H9 (cell line): Measurements from ENCODE around the gene CNDP1. TPM values are rescaled to one million over a fixed set of nuclear protein-coding genes. Genes with fewer than 3 reads are reported as not detected.

Experiments
- DNase-seq: peaks from one replicate; pipeline ENCODE4 v3.0.0-alpha.2; 2017
- H2AFZ ChIP-seq: one replicate; pipeline ENCODE4 v1.6.1; 2013; ENCODE audit warnings: mild to moderate bottlenecking, low read length, control low read depth, moderate library complexity
- H2AK5ac ChIP-seq: 2 replicates; pipeline ENCODE4 v1.6.1; 2013; ENCODE audit warnings: low read length, control low read depth, mixed read lengths; ENCODE audit not compliant: insufficient read length
- H2BK120ac ChIP-seq: one replicate; pipeline ENCODE4 v1.6.1; 2013; ENCODE audit warnings: low read depth, mild to moderate bottlenecking, low read length, control low read depth, inconsistent platforms; ENCODE audit not compliant: poor library complexity, severe bottlenecking
- H2BK12ac ChIP-seq: 2 replicates; pipeline ENCODE4 v1.6.1; 2013; ENCODE audit warnings: low read length, control low read depth, mixed read lengths, low read depth; ENCODE audit not compliant: insufficient read length
- H2BK15ac ChIP-seq: 2 replicates; pipeline ENCODE4 v1.6.1; 2013; ENCODE audit warnings: low read depth, low read length, control low read depth
- H2BK20ac ChIP-seq: one replicate; pipeline ENCODE4 v1.6.1; 2013; ENCODE audit warnings: low read depth, mild to moderate bottlenecking, low read length, control low read depth, inconsistent platforms; ENCODE audit not compliant: poor library complexity, severe bottlenecking
- H2BK5ac ChIP-seq: 2 replicates; pipeline ENCODE4 v1.6.1; 2013; ENCODE audit warnings: low read length, control low read depth, mixed read lengths; ENCODE audit not compliant: insufficient read length
- H3K14ac ChIP-seq: 2 replicates; pipeline ENCODE4 v1.6.1; 2013; ENCODE audit warnings: low read length, control low read depth; ENCODE audit not compliant: insufficient read depth
- H3K18ac ChIP-seq: 2 replicates; pipeline ENCODE4 v1.6.1; 2013; ENCODE audit warnings: low read depth, mild to moderate bottlenecking, mixed read lengths, low read length, control low read depth; ENCODE audit not compliant: insufficient read length
- H3K23ac ChIP-seq: 2 replicates; pipeline ENCODE4 v1.6.1; 2013; ENCODE audit warnings: low read length, control low read depth, mixed read lengths, low read depth; ENCODE audit not compliant: insufficient read length
- H3K23me2 ChIP-seq: 2 replicates; pipeline ENCODE4 v1.6.1; 2013; ENCODE audit warnings: low read depth, mild to moderate bottlenecking, mixed read lengths, low read length, control low read depth; ENCODE audit not compliant: insufficient read length, poor library complexity, severe bottlenecking
- H3K27ac ChIP-seq: 2 replicates; pipeline ENCODE4 v1.5.1; 2013; ENCODE audit warnings: low read length, control low read depth, mixed read lengths, low read depth; ENCODE audit not compliant: insufficient read length
- H3K27me3 ChIP-seq: 2 replicates; pipeline ENCODE4 v1.6.1; 2013; ENCODE audit warnings: low read length, control low read depth, inconsistent platforms; ENCODE audit not compliant: insufficient read depth
- H3K4ac ChIP-seq: 2 replicates; pipeline ENCODE4 v1.6.1; 2013; ENCODE audit warnings: low read depth, mild to moderate bottlenecking, control low read depth, inconsistent platforms, low read length, moderate library complexity
- H3K4me1 ChIP-seq: 2 replicates; pipeline ENCODE4 v1.6.1; 2013; ENCODE audit warnings: low read length, control low read depth, inconsistent platforms; ENCODE audit not compliant: insufficient read depth
- H3K4me2 ChIP-seq: 2 replicates; pipeline ENCODE4 v1.6.1; 2013; ENCODE audit warnings: low read length, control low read depth, mixed read lengths; ENCODE audit not compliant: insufficient read length, insufficient read depth
- H3K56ac ChIP-seq: 2 replicates; pipeline ENCODE4 v1.6.1; 2013; ENCODE audit warnings: low read depth, mild to moderate bottlenecking, mixed read lengths, low read length, control low read depth; ENCODE audit not compliant: insufficient read length
- H3K79me1 ChIP-seq: 2 replicates; pipeline ENCODE4 v1.6.1; 2013; ENCODE audit warnings: low read depth, mild to moderate bottlenecking, moderate library complexity, low read length, control low read depth, inconsistent platforms; ENCODE audit not compliant: insufficient read depth, poor library complexity, severe bottlenecking
- H3K79me2 ChIP-seq: 2 replicates; pipeline ENCODE4 v1.6.1; 2013; ENCODE audit warnings: low read length, control low read depth, inconsistent platforms; ENCODE audit not compliant: insufficient read depth
- H3K9ac ChIP-seq: 2 replicates; pipeline ENCODE4 v1.6.1; 2013; ENCODE audit warnings: low read length, control low read depth, mixed read lengths; ENCODE audit not compliant: insufficient read length; ENCODE audit errors: extremely low read depth
- H3K9me3 ChIP-seq: one replicate; pipeline ENCODE4 v1.6.1; 2013; ENCODE audit warnings: low read depth, low read length, inconsistent platforms; ENCODE audit not compliant: control insufficient read depth
- H3T11ph ChIP-seq: one replicate; pipeline ENCODE4 v1.6.1; 2013; ENCODE audit warnings: mild to moderate bottlenecking, low read length, control low read depth, inconsistent platforms
- H4K20me1 ChIP-seq: one replicate; pipeline ENCODE4 v1.6.1; 2013; ENCODE audit not compliant: control insufficient read depth, insufficient read length, insufficient read depth
- H4K5ac ChIP-seq: 2 replicates; pipeline ENCODE4 v1.6.1; 2013; ENCODE audit warnings: low read depth, mild to moderate bottlenecking, mixed read lengths, low read length, control low read depth; ENCODE audit not compliant: insufficient read length
- H4K8ac ChIP-seq: replicated peaks from 2 replicates; pipeline ENCODE4 v1.6.1; 2013; ENCODE audit warnings: low read length, control low read depth, mixed read lengths, low read depth; ENCODE audit not compliant: insufficient read length
- H4K91ac ChIP-seq: 2 replicates; pipeline ENCODE4 v1.6.1; 2013; ENCODE audit warnings: low read depth, mild to moderate bottlenecking, moderate library complexity, mixed read lengths, low read length, control low read depth; ENCODE audit not compliant: insufficient read length
- H3K27ac Mint-ChIP-seq, 3 experiments: 2 replicates in 2 of 3; 3 replicates in 1 of 3; pipeline ENCODE4 v1.8.0; 2020 to 2021; ENCODE audit warnings: mixed read lengths in 3 of 3, mild to moderate bottlenecking in 1 of 3, moderate library complexity in 1 of 3
- H3K27me3 Mint-ChIP-seq: 2 replicates; pipeline ENCODE4 v1.8.0; 2021; ENCODE audit warnings: low read depth, mild to moderate bottlenecking, moderate library complexity, mixed read lengths
- H3K36me3 Mint-ChIP-seq, 3 experiments: 2 replicates in 2 of 3; 3 replicates in 1 of 3; pipeline ENCODE4 v1.8.0; 2020 to 2021; ENCODE audit warnings: low read depth in 3 of 3, mixed read lengths in 3 of 3; ENCODE audit not compliant: insufficient read depth in 1 of 3
- H3K4me1 Mint-ChIP-seq, 2 experiments: 2 replicates each; pipeline ENCODE4 v1.8.0; 2020; ENCODE audit warnings: mixed read lengths in 2 of 2
- H3K4me3 Mint-ChIP-seq, 2 experiments: 2 replicates in 1 of 2; 3 replicates in 1 of 2; pipeline ENCODE4 v1.8.0; 2020 to 2021; ENCODE audit warnings: mild to moderate bottlenecking in 2 of 2, mixed read lengths in 2 of 2, moderate library complexity in 1 of 2
- H3K9me3 Mint-ChIP-seq, 2 experiments: 2 replicates in 1 of 2; 3 replicates in 1 of 2; pipeline ENCODE4 v1.8.0; 2020; ENCODE audit warnings: mild to moderate bottlenecking in 2 of 2, mixed read lengths in 2 of 2, moderate library complexity in 1 of 2
- WGBS: extraction: QIAGEN DNeasy Blood & Tissue Kit; methylation state at CpG from one replicate; pipeline ENCODE4 v1.1.7; 2013; ENCODE audit warnings: missing lambda C conversion rate, low lambda C conversion rate, mixed read lengths; ENCODE audit not compliant: insufficient read length; ENCODE audit errors: extremely low coverage; 5-methylcytosine and 5-hydroxymethylcytosine counted together
- total RNA-seq: library from RNA; stranded (reverse); gene quantifications from 2 replicates; pipeline ENCODE4 v1.2.1, GENCODE V29; 2021
- TF ChIP-seq, protein P1 (sequence below): fragments of 200-600 bp; sonication (generic); conservative IDR thresholded peaks from 3 replicates; pipeline ENCODE4 v1.8.0; 2021; ENCODE audit warnings: antibody characterized with exemption, mild to moderate bottlenecking

The CNDP1 gene
- total RNA-seq, 1 experiment from 2014 or later = not detected

- Histone ChIP-seq H2BK120ac (no peak overlapping the region), H3K27ac (no peak overlapping the region), H2BK15ac (no peak overlapping the region), H4K91ac (no peak overlapping the region), H3T11ph (no peak overlapping the region), H3K9ac (no peak overlapping the region), H2BK5ac (no peak overlapping the region), H3K4me2 (no peak overlapping the region), H3K23ac (no peak overlapping the region), H3K18ac (no peak overlapping the region), H3K14ac (no peak overlapping the region), H3K23me2 (peaks cover 2% of the 10 kb centered on the region), H2BK12ac (no peak overlapping the region), H3K27me3 (no peaks in the 10 kb centered on the region), H3K4ac (no peak overlapping the region), H2AK5ac (no peak overlapping the region), H3K56ac (no peak overlapping the region), H2BK20ac (no peak overlapping the region), H3K79me1 (no peaks in the 10 kb centered on the region), H3K4me1 (no peaks in the 10 kb centered on the region), H4K5ac (no peak overlapping the region), H4K8ac (no peak overlapping the region), H4K20me1 (no peaks in the 10 kb centered on the region), H3K9me3 (no peaks in the 10 kb centered on the region), H3K79me2 (no peaks in the 10 kb centered on the region), H2AFZ (no peak overlapping the region)
- TF ChIP-seq, protein P1, sequence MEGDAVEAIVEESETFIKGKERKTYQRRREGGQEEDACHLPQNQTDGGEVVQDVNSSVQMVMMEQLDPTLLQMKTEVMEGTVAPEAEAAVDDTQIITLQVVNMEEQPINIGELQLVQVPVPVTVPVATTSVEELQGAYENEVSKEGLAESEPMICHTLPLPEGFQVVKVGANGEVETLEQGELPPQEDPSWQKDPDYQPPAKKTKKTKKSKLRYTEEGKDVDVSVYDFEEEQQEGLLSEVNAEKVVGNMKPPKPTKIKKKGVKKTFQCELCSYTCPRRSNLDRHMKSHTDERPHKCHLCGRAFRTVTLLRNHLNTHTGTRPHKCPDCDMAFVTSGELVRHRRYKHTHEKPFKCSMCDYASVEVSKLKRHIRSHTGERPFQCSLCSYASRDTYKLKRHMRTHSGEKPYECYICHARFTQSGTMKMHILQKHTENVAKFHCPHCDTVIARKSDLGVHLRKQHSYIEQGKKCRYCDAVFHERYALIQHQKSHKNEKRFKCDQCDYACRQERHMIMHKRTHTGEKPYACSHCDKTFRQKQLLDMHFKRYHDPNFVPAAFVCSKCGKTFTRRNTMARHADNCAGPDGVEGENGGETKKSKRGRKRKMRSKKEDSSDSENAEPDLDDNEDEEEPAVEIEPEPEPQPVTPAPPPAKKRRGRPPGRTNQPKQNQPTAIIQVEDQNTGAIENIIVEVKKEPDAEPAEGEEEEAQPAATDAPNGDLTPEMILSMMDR = no peak
- Mint-ChIP-seq H3K4me3 (no peak overlapping the region), H3K27ac (no peak overlapping the region), H3K36me3 (peaks cover 0 to 2% (median 1%) of the 10 kb centered on the region in 3 experiments; a peak in 3 of 7 replicates), H3K27me3 (peaks cover 8% of the 10 kb centered on the region), H3K4me1 (0 out of 4 replicates have a peak, but pooled peaks cover 0 to 3% of the 10 kb centered on the region in 2 experiments), H3K9me3 (peaks cover under 1 to 1% of the 10 kb centered on the region in 2 experiments; a peak in 3 of 5 replicates)
- no CpG with 5 or more reads among the region's 6 CpGs for WGBS
- peak; percentile 6 for DNase-seq
These were observed 4.9 kb upstream of the CNDP1 start for GRCh38 chr18:74529378-74529777.
